Pulmonary artery endothelial cell (primary cell): Measurements from ENCODE around the gene MARCHF10. TPM values are rescaled to one million over a fixed set of nuclear protein-coding genes. Genes with fewer than 3 reads are reported as not detected.

Source experiments
- DNase-seq: peaks from one replicate; pipeline ENCODE4 v3.0.0-alpha.2; 2011; ENCODE audit warnings: low read depth, low spot score
- total RNA-seq: library from RNA; depleted of rRNA; stranded (reverse); fragments of >200 nt; gene quantifications from 2 replicates; pipeline ENCODE4 v1.2.3, GENCODE V29; 2014

Gene MARCHF10
- total RNA-seq, 1 donor from 2014 or later, result not detected

GRCh38 chr17:62660629-62661118 is 147.4 kb downstream of the MARCHF10 start:
- no peak for DNase-seq

- DNase-seq, result no peak
These were observed 149.8 kb downstream of the MARCHF10 start for GRCh38 chr17:62658136-62658920.

- DNase-seq, result no peak
These were observed 150.4 kb downstream of the MARCHF10 start for GRCh38 chr17:62657690-62658089.

GRCh38 chr17:62657145-62657665 is 150.9 kb downstream of the MARCHF10 start:
- DNase-seq, result no peak

GRCh38 chr17:62656446-62656845 is 151.7 kb downstream of the MARCHF10 start:
- DNase-seq, result no peak

- DNase-seq, result no peak
These were observed 152.5 kb downstream of the MARCHF10 start for GRCh38 chr17:62655656-62656055.

- no peak for DNase-seq
These were observed 154.0 kb downstream of the MARCHF10 start for GRCh38 chr17:62653826-62654761.

- no peak for DNase-seq
These were observed 154.9 kb downstream of the MARCHF10 start for GRCh38 chr17:62653002-62653825.

- no peak for DNase-seq
These were observed 155.7 kb downstream of the MARCHF10 start for GRCh38 chr17:62652251-62653001.

Other genes with a start within 250 kb of the MARCHF10 start
- 57.1 and 72.3 TPM in 2 replicates for gene MRC2, start 180.6 kb downstream of the MARCHF10 start, total RNA-seq
- 9.6 and 16.4 TPM in 2 replicates for gene TANC2, start 157.9 kb upstream of the MARCHF10 start, total RNA-seq